NCI-H82 (cell line): ENCODE data around the gene SAMD9.
"Not testable (repeated sequence)": the region's sequence is repeated elsewhere in the genome, so short reads cannot be mapped to it uniquely, and the experiment has no call there.

Experiments used
- DNase-seq: peaks from one replicate; lab custom pipeline; 2025; lab: John Stamatoyannopoulos, UW

SAMD9 gene

GRCh38 chr7:93120592-93121549 lies 3.1 kb upstream of the SAMD9 start:
- DNase-seq = no peak

- DNase-seq = no peak
Measured at GRCh38 chr7:93119191-93119905, 1.6 kb upstream of the SAMD9 start.

GRCh38 chr7:93117327-93117726 lies 452 bp downstream of the SAMD9 start:
- DNase-seq = no peak

- no peak for DNase-seq
Measured at GRCh38 chr7:93115796-93116195, 2.0 kb downstream of the SAMD9 start.

GRCh38 chr7:93108003-93108402 lies 9.8 kb downstream of the SAMD9 start:
- no peak for DNase-seq

- no peak for DNase-seq
Measured at GRCh38 chr7:93097388-93097787, 20.4 kb downstream of the SAMD9 start.

- peak; percentile 26 for DNase-seq
Measured at GRCh38 chr7:93092757-93093370, 24.9 kb downstream of the SAMD9 start.

GRCh38 chr7:93073357-93073756 lies 44.4 kb downstream of the SAMD9 start:
- not testable (repeated sequence) for DNase-seq

- no peak for DNase-seq
Measured at GRCh38 chr7:93062599-93062998, 55.2 kb downstream of the SAMD9 start.

GRCh38 chr7:93060865-93061264 lies 56.9 kb downstream of the SAMD9 start:
- no peak for DNase-seq

- no peak for DNase-seq
Measured at GRCh38 chr7:93060025-93060424, 57.8 kb downstream of the SAMD9 start.

GRCh38 chr7:93056621-93057020 lies 61.2 kb downstream of the SAMD9 start:
- DNase-seq = not testable (repeated sequence)

- DNase-seq = peak; percentile 71
Measured at GRCh38 chr7:93055543-93056107, 62.2 kb downstream of the SAMD9 start.

- DNase-seq = peak; percentile 22
Measured at GRCh38 chr7:93054975-93055374, 62.8 kb downstream of the SAMD9 start.

- no peak for DNase-seq
Measured at GRCh38 chr7:93053949-93054943, 63.5 kb downstream of the SAMD9 start.

GRCh38 chr7:93053209-93053948 lies 64.4 kb downstream of the SAMD9 start:
- no peak for DNase-seq

GRCh38 chr7:93051660-93052059 lies 66.1 kb downstream of the SAMD9 start:
- peak; percentile 51 for DNase-seq
